ENCODE data around the gene GALNT9.

GRCh38 chr12:132367852-132368251 lies 38.5 kb upstream of the GALNT9 start:
- TF ChIP-seq RCOR1 (IDR thresholded peaks at IDR 0.05; ENCODE audit: low read length) = no peak
- no peak for TF ChIP-seq SIN3A (IDR thresholded peaks at IDR 0.05; ENCODE audit: borderline replicate concordance, low read depth, low read length)
- TF ChIP-seq, protein P1, sequence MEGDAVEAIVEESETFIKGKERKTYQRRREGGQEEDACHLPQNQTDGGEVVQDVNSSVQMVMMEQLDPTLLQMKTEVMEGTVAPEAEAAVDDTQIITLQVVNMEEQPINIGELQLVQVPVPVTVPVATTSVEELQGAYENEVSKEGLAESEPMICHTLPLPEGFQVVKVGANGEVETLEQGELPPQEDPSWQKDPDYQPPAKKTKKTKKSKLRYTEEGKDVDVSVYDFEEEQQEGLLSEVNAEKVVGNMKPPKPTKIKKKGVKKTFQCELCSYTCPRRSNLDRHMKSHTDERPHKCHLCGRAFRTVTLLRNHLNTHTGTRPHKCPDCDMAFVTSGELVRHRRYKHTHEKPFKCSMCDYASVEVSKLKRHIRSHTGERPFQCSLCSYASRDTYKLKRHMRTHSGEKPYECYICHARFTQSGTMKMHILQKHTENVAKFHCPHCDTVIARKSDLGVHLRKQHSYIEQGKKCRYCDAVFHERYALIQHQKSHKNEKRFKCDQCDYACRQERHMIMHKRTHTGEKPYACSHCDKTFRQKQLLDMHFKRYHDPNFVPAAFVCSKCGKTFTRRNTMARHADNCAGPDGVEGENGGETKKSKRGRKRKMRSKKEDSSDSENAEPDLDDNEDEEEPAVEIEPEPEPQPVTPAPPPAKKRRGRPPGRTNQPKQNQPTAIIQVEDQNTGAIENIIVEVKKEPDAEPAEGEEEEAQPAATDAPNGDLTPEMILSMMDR (IDR thresholded peaks at IDR 0.05) = no peak
- TF ChIP-seq, protein P2, sequence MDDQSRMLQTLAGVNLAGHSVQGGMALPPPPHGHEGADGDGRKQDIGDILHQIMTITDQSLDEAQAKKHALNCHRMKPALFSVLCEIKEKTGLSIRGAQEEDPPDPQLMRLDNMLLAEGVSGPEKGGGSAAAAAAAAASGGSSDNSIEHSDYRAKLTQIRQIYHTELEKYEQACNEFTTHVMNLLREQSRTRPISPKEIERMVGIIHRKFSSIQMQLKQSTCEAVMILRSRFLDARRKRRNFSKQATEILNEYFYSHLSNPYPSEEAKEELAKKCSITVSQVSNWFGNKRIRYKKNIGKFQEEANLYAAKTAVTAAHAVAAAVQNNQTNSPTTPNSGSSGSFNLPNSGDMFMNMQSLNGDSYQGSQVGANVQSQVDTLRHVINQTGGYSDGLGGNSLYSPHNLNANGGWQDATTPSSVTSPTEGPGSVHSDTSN (IDR thresholded peaks at IDR 0.05) = no peak
- TF ChIP-seq, protein P3, sequence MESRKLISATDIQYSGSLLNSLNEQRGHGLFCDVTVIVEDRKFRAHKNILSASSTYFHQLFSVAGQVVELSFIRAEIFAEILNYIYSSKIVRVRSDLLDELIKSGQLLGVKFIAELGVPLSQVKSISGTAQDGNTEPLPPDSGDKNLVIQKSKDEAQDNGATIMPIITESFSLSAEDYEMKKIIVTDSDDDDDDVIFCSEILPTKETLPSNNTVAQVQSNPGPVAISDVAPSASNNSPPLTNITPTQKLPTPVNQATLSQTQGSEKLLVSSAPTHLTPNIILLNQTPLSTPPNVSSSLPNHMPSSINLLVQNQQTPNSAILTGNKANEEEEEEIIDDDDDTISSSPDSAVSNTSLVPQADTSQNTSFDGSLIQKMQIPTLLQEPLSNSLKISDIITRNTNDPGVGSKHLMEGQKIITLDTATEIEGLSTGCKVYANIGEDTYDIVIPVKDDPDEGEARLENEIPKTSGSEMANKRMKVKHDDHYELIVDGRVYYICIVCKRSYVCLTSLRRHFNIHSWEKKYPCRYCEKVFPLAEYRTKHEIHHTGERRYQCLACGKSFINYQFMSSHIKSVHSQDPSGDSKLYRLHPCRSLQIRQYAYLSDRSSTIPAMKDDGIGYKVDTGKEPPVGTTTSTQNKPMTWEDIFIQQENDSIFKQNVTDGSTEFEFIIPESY (IDR thresholded peaks at IDR 0.05; ENCODE audit: borderline replicate concordance, low read depth) = no peak
- no peak for TF ChIP-seq TAF1 (IDR thresholded peaks at IDR 0.05; ENCODE audit: borderline replicate concordance, low read depth, low read length)
- TF ChIP-seq, protein P4, sequence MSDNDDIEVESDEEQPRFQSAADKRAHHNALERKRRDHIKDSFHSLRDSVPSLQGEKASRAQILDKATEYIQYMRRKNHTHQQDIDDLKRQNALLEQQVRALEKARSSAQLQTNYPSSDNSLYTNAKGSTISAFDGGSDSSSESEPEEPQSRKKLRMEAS (IDR thresholded peaks at IDR 0.05; ENCODE audit: low read depth) = no peak
- TF ChIP-seq GABPA (IDR thresholded peaks at IDR 0.05; ENCODE audit: low read depth) = no peak
- TF ChIP-seq MXI1 (IDR thresholded peaks at IDR 0.05; ENCODE audit: low read depth, low read length) = no peak

Measured in SK-N-SH (cell line).